Superior temporal gyrus (tissue), 1 donor: ENCODE data around the gene NASP.
"Not testable (repeated sequence)": the region's sequence is repeated elsewhere in the genome, so short reads cannot be mapped to it uniquely, and the experiment has no call there.

ENCODE experiments used
- DNase-seq: peaks from one replicate; pipeline ENCODE4 v3.0.0-alpha.2; 2016; ENCODE audit errors: extremely low spot score

Gene NASP

GRCh38 chr1:45569571-45569961 is 14.3 kb upstream of the NASP start:
- DNase-seq, result no peak

- DNase-seq, result peak; percentile 94
Measured at GRCh38 chr1:45569962-45570581, 13.8 kb upstream of the NASP start.

- no peak for DNase-seq
Measured at GRCh38 chr1:45570631-45571030, 13.2 kb upstream of the NASP start.

GRCh38 chr1:45573231-45573804 is 10.5 kb upstream of the NASP start:
- DNase-seq, result no peak

DNA sequence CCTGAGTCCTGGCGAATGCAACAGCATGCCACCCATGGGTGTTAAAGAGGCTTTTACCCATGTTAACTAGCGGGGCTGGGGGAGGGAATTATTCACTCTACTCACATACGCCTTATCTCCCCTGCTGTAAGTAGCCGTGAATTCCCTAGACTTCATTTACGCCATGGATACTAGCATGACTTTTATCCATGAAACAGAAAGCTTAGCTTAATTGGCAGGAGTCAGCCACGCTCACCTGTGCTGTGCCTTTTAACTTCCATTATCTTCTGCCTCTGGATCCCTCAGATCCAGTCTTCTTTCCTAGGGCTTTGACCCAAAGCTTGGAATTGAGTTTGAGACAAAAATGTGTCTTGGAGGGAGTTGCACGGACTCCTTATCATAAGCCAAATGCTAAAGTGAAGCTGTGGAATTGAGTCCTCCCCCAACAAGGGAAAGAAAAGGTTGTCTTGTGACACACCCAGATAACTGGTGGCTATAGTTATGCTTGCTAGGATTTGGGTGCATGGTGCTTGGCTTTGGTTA is 9.7 kb upstream of the NASP start:
- no peak for DNase-seq

GRCh38 chr1:45583264-45583665 is 576 bp upstream of the NASP start:
- DNase-seq, result peak; percentile 100

- DNase-seq, result peak; percentile 83
Measured at GRCh38 chr1:45584351-45585109, 689 bp downstream of the NASP start.

- no peak for DNase-seq
Measured at GRCh38 chr1:45585110-45585426, 1.2 kb downstream of the NASP start.

DNA sequence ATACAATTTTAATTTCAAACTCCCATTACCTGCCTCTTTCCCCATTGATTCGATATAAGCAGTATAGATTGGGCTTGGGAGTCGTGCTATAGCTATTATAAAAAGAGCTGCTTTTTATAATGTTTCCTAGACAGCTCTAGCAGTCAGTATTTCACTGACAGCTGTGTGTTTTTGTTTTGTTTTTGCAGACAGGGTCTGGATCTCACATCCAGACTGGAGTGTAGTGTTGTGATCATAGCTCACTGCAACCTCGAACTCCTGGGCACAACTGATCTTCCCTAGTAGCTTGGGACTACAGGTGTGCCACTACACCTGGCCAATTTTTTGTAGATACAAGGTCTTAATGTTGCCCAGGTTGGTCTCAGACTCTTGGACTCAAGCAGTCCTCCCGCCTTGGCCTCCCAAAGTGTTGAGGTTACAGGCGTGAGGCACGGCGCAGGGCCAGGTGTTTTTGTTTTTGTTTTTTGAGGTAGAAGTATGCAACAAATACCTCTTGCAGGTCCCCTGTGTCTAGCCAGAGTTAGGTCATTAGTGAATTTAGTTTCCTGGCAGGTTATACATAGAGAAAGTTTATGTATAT is 1.7 kb downstream of the NASP start:
- no peak for DNase-seq

DNA sequence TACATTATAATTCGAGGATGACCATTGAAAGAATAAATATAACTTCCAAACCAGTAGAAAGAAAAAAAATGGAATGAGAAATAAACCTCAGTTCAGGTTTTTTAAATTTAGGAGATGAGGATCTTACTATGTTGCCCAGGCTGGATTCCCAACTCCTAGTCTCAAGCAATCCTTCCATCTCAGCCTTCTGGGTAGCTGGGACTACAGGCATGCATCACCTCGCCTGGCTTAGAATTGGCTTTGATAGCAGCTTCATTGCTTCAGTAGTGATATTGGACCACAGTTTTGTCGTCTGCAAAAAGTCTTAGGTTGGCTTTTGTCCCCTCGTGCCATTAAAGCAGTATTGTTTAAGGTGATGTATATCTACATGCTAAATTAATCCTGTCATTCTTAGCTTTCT is 2.9 kb downstream of the NASP start:
- DNase-seq, result no peak

DNA sequence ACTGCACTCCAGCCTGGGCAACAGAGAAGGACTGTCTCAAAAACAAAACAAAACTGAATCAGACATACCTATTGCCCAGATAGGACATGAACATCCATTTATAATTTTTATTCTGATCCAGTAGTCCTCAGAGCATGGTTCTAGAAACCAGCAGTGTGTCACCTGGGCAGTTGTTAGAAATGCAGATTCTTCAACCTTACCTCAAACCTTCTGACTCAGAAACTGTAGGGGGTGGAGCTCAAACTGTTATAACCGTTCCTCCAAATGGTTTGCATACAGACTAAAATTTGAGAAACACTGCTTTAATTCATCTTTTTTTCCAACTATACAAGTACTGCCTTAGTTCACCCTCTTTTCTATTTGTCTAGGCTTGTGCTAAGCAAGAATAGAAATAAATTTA is 6.0 kb downstream of the NASP start:
- DNase-seq, result no peak

- DNase-seq, result no peak
Measured at GRCh38 chr1:45594412-45594811, 10.6 kb downstream of the NASP start.

- DNase-seq, result not testable (repeated sequence)
Measured at GRCh38 chr1:45596765-45597164, 12.9 kb downstream of the NASP start.

DNA sequence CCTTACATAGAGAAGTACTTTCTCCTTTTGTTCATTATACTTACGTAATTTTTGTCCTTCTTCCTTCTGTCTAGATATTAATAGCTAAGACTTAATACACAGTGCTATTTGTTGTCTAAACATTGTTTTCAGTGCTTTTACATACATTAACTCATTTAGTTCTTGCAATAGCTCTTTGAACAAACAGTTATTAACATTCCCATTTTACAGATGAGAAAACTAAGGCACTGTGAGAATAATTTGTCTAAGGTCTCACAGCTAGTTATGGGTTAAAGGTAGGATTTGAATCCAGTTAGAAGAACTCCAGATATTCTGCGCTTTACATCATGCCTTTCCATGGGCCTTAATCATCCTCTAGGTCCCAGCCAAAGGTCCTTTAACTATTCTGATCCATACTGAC is 20.4 kb downstream of the NASP start:
- DNase-seq, result no peak

DNA sequence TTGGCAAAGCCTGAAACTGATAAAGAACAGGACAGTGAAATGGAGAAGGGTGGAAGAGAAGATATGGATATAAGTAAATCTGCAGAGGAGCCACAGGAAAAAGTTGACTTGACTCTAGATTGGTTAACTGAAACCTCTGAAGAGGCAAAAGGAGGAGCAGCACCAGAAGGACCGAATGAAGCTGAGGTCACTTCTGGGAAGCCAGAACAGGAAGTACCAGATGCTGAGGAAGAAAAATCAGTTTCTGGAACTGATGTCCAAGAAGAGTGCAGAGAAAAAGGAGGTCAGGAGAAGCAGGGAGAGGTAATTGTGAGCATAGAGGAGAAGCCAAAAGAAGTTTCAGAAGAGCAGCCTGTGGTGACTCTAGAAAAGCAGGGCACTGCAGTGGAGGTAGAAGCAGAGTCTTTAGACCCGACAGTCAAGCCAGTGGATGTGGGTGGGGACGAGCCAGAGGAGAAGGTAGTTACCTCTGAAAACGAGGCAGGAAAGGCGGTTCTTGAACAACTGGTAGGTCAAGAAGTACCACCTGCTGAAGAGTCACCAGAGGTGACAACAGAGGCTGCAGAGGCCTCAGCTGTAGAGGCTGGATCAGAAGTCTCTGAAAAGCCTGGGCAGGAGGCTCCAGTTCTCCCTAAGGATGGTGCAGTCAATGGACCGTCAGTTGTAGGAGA is 23.7 kb downstream of the NASP start:
- DNase-seq, result peak; percentile 19

DNA sequence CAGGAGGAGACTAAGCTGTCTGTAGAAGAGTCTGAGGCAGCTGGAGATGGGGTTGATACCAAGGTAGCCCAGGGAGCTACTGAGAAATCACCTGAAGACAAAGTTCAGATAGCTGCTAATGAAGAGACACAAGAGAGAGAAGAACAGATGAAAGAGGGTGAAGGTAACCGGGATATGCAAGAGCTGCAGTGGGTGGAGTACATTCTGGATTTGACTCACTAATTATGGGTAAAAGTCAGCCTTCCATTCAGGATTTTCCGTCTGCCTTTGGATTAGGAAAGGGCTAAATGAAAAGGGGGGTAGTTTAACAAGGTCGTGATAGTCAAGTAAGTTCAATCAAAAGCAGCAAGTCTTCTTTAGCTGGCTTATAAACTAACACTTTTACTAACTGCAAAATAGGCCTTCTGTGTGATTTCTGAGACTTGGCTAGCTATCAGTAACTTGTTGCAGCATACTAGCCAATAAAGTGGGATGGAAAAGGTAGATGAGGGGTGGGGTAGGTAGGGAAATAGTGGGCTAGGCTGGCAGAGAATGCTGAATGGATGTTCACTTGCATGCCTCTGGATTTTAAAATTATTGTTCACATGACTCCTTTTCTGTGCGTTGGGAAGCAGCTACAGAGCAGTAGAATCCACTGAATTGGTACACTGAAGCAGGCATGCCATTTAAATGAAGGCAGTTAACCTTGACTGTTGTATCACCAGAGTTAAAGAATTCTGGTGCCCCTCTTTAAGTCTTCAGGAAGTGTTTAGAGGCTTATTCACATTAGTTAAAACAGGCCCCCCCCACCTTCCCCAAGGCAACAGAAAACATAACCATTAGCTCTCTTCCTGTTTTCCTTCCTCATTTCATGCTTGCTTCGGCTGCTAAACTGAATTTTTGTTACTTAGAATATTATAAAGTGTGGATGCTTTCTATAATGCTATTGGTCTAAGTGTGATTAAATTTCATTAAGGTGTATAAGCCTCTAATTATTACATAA is 24.6 kb downstream of the NASP start:
- peak; percentile 4 for DNase-seq

- no peak for DNase-seq
Measured at GRCh38 chr1:45610589-45611226, 26.9 kb downstream of the NASP start.

- no peak for DNase-seq
Measured at GRCh38 chr1:45612941-45613579, 29.2 kb downstream of the NASP start.

- DNase-seq, result no peak
Measured at GRCh38 chr1:45615885-45616284, 32.0 kb downstream of the NASP start.

GRCh38 chr1:45617618-45618017 is 33.8 kb downstream of the NASP start:
- DNase-seq, result no peak
